Measurements from ENCODE around the gene SOX9.

SOX9 gene

DNA sequence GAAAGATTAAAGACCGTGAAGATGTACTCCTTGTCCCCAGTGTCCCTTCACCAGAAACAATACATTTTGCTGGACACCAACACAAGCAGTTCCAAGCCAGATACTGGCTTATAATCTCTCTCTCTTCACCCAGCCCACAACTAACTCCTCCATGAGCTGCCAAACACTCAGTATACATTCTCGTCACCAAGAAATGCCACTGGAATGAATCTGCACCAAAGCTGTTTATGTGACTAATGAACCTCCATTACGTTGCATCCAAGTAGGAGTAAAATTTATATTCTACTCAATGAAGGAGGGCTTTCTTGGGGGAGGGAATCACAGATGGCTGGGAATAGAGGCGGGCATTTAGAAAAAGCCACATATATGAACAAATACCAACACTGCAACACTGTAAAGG lies 20.9 kb upstream of the SOX9 start:
- POLR2A ChIA-PET, result no interaction called here
- TF ChIP-seq ZNF384 (IDR thresholded peaks at IDR 0.05) (no peak), SP1 (IDR thresholded peaks at IDR 0.05) (no peak), HDGF (IDR thresholded peaks at IDR 0.05; ENCODE audit: borderline replicate concordance) (no peak), ELF4 (IDR thresholded peaks at IDR 0.05) (no peak), FOXM1 (IDR thresholded peaks at IDR 0.05; ENCODE audit: borderline replicate concordance) (no peak), LEF1 (IDR thresholded peaks at IDR 0.05; ENCODE audit: borderline replicate concordance) (no peak), FOXK2 (IDR thresholded peaks at IDR 0.05) (no peak), TARDBP (IDR thresholded peaks at IDR 0.05) (no peak), NFRKB (IDR thresholded peaks at IDR 0.05) (no peak), CTBP1 (IDR thresholded peaks at IDR 0.05; ENCODE audit: borderline replicate concordance) (no peak), ARNT (IDR thresholded peaks at IDR 0.05) (no peak)
- CTCF ChIA-PET, result no interaction called here
- DNase-seq (ENCODE audit: extremely low spot score), result no peak

DNA sequence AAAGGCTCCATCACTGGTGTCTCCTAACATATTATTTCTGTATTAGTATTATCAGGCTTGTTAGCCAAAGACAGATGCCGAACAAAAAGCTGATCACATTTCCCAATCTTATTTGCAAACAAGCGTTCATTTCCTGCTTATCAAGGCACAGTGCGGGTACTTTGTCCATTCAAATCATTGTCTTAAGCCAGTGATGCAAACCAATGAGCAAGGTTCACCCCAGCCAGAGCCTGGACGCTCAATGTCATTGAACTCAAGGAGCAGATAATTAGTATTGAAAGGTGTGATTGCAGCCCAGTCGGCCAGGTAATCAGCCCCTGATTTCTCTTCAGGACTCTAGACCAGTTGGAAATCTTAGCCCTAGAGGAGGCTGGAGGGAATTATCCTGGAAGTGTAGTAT lies 20.4 kb upstream of the SOX9 start:
- ChIA-PET CTCF (no interaction called here), POLR2A (no interaction called here)
- TF ChIP-seq NFRKB (IDR thresholded peaks at IDR 0.05), result no peak
- no peak for TF ChIP-seq FOXA1 (IDR thresholded peaks at IDR 0.05)
- no peak for TF ChIP-seq ARNT (IDR thresholded peaks at IDR 0.05)
- no peak for TF ChIP-seq HDGF (IDR thresholded peaks at IDR 0.05; ENCODE audit: borderline replicate concordance)
- TF ChIP-seq FOXM1 (IDR thresholded peaks at IDR 0.05; ENCODE audit: borderline replicate concordance), result no peak
- TF ChIP-seq ZNF384 (IDR thresholded peaks at IDR 0.05), result no peak
- TF ChIP-seq TARDBP (IDR thresholded peaks at IDR 0.05), result no peak
- no peak for TF ChIP-seq SP1 (IDR thresholded peaks at IDR 0.05)
- no peak for TF ChIP-seq ELF4 (IDR thresholded peaks at IDR 0.05)
- TF ChIP-seq CTBP1 (IDR thresholded peaks at IDR 0.05; ENCODE audit: borderline replicate concordance), result no peak
- TF ChIP-seq BHLHE40 (IDR thresholded peaks at IDR 0.05; ENCODE audit: borderline replicate concordance), result no peak
- TF ChIP-seq LEF1 (IDR thresholded peaks at IDR 0.05; ENCODE audit: borderline replicate concordance), result no peak
- no peak for TF ChIP-seq L3MBTL2 (conservative IDR thresholded peaks at IDR 0.05)
- TF ChIP-seq FOXK2 (IDR thresholded peaks at IDR 0.05), result no peak
- no peak for TF ChIP-seq SUZ12 (IDR thresholded peaks at IDR 0.05)
- TF ChIP-seq, protein P1, sequence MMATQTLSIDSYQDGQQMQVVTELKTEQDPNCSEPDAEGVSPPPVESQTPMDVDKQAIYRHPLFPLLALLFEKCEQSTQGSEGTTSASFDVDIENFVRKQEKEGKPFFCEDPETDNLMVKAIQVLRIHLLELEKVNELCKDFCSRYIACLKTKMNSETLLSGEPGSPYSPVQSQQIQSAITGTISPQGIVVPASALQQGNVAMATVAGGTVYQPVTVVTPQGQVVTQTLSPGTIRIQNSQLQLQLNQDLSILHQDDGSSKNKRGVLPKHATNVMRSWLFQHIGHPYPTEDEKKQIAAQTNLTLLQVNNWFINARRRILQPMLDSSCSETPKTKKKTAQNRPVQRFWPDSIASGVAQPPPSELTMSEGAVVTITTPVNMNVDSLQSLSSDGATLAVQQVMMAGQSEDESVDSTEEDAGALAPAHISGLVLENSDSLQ (IDR thresholded peaks at IDR 0.05), result no peak
- no peak for DNase-seq (ENCODE audit: extremely low spot score)

DNA sequence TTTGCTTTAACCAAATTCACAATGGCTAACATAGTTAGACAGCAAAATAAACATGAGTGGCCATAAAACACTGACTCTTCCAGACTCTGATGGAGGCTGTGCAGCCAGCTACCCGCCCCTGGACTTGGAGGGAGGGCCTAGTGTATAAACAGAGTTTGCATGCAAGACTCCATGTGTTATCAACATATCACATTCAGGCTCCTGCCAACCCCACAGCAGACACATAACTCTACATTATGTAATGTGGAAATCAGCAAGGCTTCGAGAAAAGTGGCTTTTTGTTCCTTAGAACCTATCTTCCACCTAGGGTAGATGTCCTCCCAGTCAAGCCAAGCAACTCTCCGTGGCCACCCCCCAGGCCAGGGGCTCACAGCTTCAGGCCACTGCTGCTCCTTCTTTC lies 19.3 kb upstream of the SOX9 start:
- TF ChIP-seq BHLHE40 (IDR thresholded peaks at IDR 0.05; ENCODE audit: borderline replicate concordance) (no peak), LEF1 (IDR thresholded peaks at IDR 0.05; ENCODE audit: borderline replicate concordance) (no peak), CTBP1 (IDR thresholded peaks at IDR 0.05; ENCODE audit: borderline replicate concordance) (no peak), ZNF384 (IDR thresholded peaks at IDR 0.05) (no peak)
- ChIA-PET POLR2A (no interaction called here), CTCF (no interaction called here)
- DNase-seq (ENCODE audit: extremely low spot score), result no peak

DNA sequence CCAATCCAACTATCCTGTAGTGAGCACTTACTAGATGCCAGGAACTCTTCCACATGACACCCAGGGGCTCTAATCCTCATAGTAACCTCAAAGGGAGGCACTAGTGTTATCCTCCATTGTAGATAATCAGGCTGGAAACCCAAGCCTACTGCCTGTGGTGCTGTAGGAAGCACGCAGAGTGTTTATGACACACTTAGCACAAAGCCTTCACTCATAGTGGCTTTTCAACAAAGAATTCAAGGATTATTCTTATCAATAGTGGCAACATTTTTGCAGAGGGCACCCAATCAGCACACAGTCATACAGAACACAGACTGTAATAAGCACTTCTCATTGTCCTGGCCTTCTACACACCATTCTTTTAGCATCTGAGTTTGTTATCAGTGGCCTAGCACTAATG lies 18.5 kb upstream of the SOX9 start:
- DNase-seq (ENCODE audit: extremely low spot score), result no peak
- CTCF ChIA-PET, result interaction anchor here (0.6 to 1.1 kb wide), 2 partner anchors 9 to 150 kb away, joined by 3 to 4 read pairs; no protein-coding TSS in a partner anchor
- POLR2A ChIA-PET, result no interaction called here
- TF ChIP-seq LEF1 (IDR thresholded peaks at IDR 0.05; ENCODE audit: borderline replicate concordance) (no peak), TARDBP (IDR thresholded peaks at IDR 0.05) (no peak), ZNF384 (IDR thresholded peaks at IDR 0.05) (no peak), ARNT (IDR thresholded peaks at IDR 0.05) (no peak), FOXA1 (IDR thresholded peaks at IDR 0.05) (no peak), L3MBTL2 (conservative IDR thresholded peaks at IDR 0.05) (no peak), ELF4 (IDR thresholded peaks at IDR 0.05) (no peak), HDGF (IDR thresholded peaks at IDR 0.05; ENCODE audit: borderline replicate concordance) (no peak), NFRKB (IDR thresholded peaks at IDR 0.05) (no peak), FOXK2 (IDR thresholded peaks at IDR 0.05) (no peak), FOXM1 (IDR thresholded peaks at IDR 0.05; ENCODE audit: borderline replicate concordance) (no peak)
- TF ChIP-seq, protein P1 (IDR thresholded peaks at IDR 0.05), result no peak

DNA sequence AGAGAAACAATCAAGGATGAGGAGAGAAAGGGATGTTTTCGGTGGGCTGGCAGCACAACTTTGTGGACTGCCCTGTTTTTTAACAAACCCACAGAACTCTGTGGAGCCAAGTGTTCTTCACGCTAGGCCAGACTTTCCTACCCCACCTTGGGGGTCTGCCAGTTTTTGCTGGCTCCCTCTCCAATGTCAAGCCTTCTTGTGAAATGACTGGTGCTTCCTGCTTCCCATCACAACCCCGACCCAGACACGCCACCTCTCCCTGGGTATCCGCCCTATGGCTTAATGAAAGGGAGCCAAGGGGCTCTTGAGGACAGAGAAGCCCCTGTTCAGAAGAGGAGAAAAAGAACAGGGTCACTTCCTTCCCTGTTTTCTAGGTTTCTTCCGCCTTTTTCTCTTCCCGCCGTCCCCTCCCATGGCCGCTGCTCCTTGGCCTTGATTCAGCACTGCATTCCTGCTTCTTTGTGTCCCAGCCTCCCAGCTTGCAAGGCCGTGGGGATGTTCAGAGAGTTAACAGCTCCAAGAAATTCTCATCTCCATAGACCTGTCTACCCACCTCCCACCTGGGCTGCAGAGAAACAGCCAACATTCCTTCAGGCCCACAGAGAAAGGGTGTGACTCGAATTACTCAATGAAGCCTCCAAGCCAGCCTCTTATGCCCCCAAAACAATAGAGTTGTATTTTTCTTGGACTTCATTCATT lies 16.5 kb upstream of the SOX9 start:
- ChIA-PET CTCF (no interaction called here), POLR2A (interaction anchor here (1.8 kb wide), 1 partner anchor 17 kb away, joined by 5 read pairs; the partner anchor contains the start of gene SOX9)
- DNase-seq (ENCODE audit: extremely low spot score), result no peak
- no peak for TF ChIP-seq LEF1 (IDR thresholded peaks at IDR 0.05; ENCODE audit: borderline replicate concordance)

DNA sequence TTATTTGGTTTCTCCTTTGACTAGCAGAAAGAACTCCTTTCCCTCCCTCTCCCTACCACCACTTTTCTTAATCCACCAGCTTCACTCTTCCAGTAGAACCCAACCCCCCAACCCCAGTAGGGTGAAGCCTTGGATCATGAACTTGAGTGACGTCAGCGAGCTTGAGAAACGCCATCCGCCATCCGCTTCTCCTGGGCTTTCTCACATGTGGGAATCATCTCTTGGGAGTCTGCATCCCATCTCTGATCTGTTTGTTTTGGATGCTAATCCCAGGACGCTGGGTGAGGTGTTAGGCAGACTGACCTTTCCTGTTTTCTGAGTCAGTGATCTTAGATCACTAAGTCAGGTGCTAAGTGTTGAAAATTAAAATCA lies 16.0 kb upstream of the SOX9 start:
- no peak for TF ChIP-seq ZNF384 (IDR thresholded peaks at IDR 0.05)
- TF ChIP-seq TARDBP (IDR thresholded peaks at IDR 0.05), result no peak
- TF ChIP-seq HDGF (IDR thresholded peaks at IDR 0.05; ENCODE audit: borderline replicate concordance), result no peak
- no peak for TF ChIP-seq ARNT (IDR thresholded peaks at IDR 0.05)
- TF ChIP-seq FOXA1 (IDR thresholded peaks at IDR 0.05), result no peak
- no peak for TF ChIP-seq CTBP1 (IDR thresholded peaks at IDR 0.05; ENCODE audit: borderline replicate concordance)
- no peak for TF ChIP-seq FOXM1 (IDR thresholded peaks at IDR 0.05; ENCODE audit: borderline replicate concordance)
- TF ChIP-seq ELF4 (IDR thresholded peaks at IDR 0.05), result no peak
- no peak for TF ChIP-seq FOXK2 (IDR thresholded peaks at IDR 0.05)
- TF ChIP-seq SUZ12 (IDR thresholded peaks at IDR 0.05), result no peak
- TF ChIP-seq LEF1 (IDR thresholded peaks at IDR 0.05; ENCODE audit: borderline replicate concordance), result no peak
- TF ChIP-seq, protein P1 (IDR thresholded peaks at IDR 0.05), result no peak
- no peak for DNase-seq (ENCODE audit: extremely low spot score)
- ChIA-PET CTCF (interaction anchor here (0.7 kb wide), 1 partner anchor 11 kb away, joined by 3 read pairs; no protein-coding TSS in a partner anchor), POLR2A (no interaction called here)
